DND-41 (cell line): ENCODE results near the gene YWHAE.

Experiments
- EZH2 ChIP-seq: IDR thresholded peaks from 3 replicates; pipeline ENCODE4 v1.6.1; 2012; ENCODE audit warnings: borderline replicate concordance, low read depth, mild to moderate bottlenecking, moderate library complexity, low read length, inconsistent platforms; ENCODE audit not compliant: severe bottlenecking
- TF ChIP-seq, protein P1 (sequence below): IDR thresholded peaks from 2 replicates; pipeline ENCODE4 v1.5.1; 2012; ENCODE audit warnings: borderline replicate concordance, low read length, moderate library complexity, mild to moderate bottlenecking; ENCODE audit not compliant: poor library complexity, severe bottlenecking; ENCODE audit errors: extremely low read depth

DNA sequence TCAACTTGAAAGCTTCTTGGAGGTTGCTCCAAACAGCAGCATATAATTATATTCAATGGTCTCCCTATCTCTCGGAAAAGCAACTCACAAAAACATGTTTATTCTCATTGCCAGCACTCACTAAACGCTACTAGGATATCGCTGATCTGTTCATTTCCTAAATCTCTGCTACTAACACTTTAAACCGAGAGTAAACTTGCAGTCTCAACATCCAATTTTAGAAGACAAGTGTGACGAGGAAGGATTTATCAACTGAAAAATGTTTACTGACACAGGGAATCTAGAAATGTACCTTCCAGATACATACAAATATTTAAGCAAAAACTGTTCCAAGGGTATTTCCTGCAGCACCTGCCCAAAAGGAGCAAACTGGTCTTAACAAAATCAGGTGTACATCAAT is 56.5 kb downstream of the YWHAE start:
- TF ChIP-seq, protein P1, sequence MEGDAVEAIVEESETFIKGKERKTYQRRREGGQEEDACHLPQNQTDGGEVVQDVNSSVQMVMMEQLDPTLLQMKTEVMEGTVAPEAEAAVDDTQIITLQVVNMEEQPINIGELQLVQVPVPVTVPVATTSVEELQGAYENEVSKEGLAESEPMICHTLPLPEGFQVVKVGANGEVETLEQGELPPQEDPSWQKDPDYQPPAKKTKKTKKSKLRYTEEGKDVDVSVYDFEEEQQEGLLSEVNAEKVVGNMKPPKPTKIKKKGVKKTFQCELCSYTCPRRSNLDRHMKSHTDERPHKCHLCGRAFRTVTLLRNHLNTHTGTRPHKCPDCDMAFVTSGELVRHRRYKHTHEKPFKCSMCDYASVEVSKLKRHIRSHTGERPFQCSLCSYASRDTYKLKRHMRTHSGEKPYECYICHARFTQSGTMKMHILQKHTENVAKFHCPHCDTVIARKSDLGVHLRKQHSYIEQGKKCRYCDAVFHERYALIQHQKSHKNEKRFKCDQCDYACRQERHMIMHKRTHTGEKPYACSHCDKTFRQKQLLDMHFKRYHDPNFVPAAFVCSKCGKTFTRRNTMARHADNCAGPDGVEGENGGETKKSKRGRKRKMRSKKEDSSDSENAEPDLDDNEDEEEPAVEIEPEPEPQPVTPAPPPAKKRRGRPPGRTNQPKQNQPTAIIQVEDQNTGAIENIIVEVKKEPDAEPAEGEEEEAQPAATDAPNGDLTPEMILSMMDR, result no peak
- TF ChIP-seq EZH2, result no peak
